Peyer's patch (tissue), 4 donors: Measurements from ENCODE around the gene LTBP1.

ENCODE experiments used
- POLR2A ChIP-seq, 2 donors: fragments of 450-650 bp; IDR thresholded peaks; one replicate each; pipeline ENCODE4 v1.5.1; 2017; ENCODE audit warnings: antibody characterized with exemption in 2 of 2, mild to moderate bottlenecking in 2 of 2, moderate library complexity in 2 of 2
- TF ChIP-seq, protein P1 (sequence below), 6 experiments: fragments of 450-650 bp in 4 of 6; fragments of 200-600 bp in 2 of 6; sonication (generic) in 1 of 6; IDR thresholded peaks; one replicate each; pipeline ENCODE4 v1.5.1; 2017 to 2019; ENCODE audit warnings: antibody characterized with exemption in 6 of 6, mild to moderate bottlenecking in 3 of 6, moderate library complexity in 1 of 6

DNA sequence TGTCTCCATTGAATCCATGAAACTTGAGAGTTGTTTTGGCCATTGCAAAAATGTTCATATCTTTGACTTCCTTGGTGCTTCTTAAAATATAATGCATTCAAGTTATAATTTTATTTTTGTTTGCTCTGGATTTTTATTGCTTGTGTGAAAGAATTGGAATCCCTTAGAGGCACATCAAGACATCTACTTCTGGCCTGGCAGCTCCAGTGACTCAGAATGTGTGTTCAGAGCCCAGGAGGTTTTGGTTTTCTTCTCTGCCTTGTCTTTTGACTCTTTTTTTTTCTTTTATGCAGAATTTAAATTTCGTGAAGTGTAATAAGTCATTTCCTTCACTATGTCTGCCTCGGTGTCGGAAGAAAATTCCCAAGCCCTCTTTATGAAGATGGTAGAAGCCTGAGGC, 180.2 kb downstream of the LTBP1 start:
- TF ChIP-seq, protein P1, sequence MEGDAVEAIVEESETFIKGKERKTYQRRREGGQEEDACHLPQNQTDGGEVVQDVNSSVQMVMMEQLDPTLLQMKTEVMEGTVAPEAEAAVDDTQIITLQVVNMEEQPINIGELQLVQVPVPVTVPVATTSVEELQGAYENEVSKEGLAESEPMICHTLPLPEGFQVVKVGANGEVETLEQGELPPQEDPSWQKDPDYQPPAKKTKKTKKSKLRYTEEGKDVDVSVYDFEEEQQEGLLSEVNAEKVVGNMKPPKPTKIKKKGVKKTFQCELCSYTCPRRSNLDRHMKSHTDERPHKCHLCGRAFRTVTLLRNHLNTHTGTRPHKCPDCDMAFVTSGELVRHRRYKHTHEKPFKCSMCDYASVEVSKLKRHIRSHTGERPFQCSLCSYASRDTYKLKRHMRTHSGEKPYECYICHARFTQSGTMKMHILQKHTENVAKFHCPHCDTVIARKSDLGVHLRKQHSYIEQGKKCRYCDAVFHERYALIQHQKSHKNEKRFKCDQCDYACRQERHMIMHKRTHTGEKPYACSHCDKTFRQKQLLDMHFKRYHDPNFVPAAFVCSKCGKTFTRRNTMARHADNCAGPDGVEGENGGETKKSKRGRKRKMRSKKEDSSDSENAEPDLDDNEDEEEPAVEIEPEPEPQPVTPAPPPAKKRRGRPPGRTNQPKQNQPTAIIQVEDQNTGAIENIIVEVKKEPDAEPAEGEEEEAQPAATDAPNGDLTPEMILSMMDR (IDR thresholded peaks at IDR 0.05), result no peak
- TF ChIP-seq POLR2A (IDR thresholded peaks at IDR 0.05), result no peak
